Trophoblast cell (in vitro differentiated cells and primary cell): Measurements from ENCODE around the gene ARMC9.

ENCODE experiments used
- DNase-seq, 2 donors: peaks; one replicate each; pipeline ENCODE4 v3.0.0-alpha.2; 2016
- H2AFZ ChIP-seq: 2 replicates; pipeline ENCODE4 v1.6.1; 2013; ENCODE audit warnings: low read length, moderate library complexity, mild to moderate bottlenecking; ENCODE audit not compliant: insufficient read depth, poor library complexity
- H2AK5ac ChIP-seq: 2 replicates; pipeline ENCODE4 v1.6.1; 2013; ENCODE audit warnings: mild to moderate bottlenecking, low read length
- H2BK120ac ChIP-seq: 2 replicates; pipeline ENCODE4 v1.6.1; 2013; ENCODE audit warnings: low read length, mild to moderate bottlenecking, moderate library complexity; ENCODE audit not compliant: insufficient read depth, poor library complexity
- H2BK12ac ChIP-seq: 2 replicates; pipeline ENCODE4 v1.6.1; 2013; ENCODE audit warnings: mild to moderate bottlenecking, low read length, moderate library complexity
- H2BK5ac ChIP-seq: 2 replicates; pipeline ENCODE4 v1.6.1; 2013; ENCODE audit warnings: low read length, low read depth, moderate library complexity, mild to moderate bottlenecking; ENCODE audit not compliant: poor library complexity
- H3K14ac ChIP-seq: 2 replicates; pipeline ENCODE4 v1.6.1; 2013; ENCODE audit warnings: mild to moderate bottlenecking, low read length
- H3K18ac ChIP-seq: 2 replicates; pipeline ENCODE4 v1.6.1; 2013; ENCODE audit warnings: mild to moderate bottlenecking, low read length
- H3K23ac ChIP-seq: 2 replicates; pipeline ENCODE4 v1.6.1; 2013; ENCODE audit warnings: low read length
- H3K27ac ChIP-seq: 2 replicates; pipeline ENCODE4 v1.5.1; 2013; ENCODE audit warnings: low read depth, mild to moderate bottlenecking, inconsistent platforms, low read length, moderate library complexity
- H3K27me3 ChIP-seq: 2 replicates; pipeline ENCODE4 v1.6.1; 2013; ENCODE audit warnings: inconsistent platforms, mild to moderate bottlenecking, low read length, moderate library complexity; ENCODE audit not compliant: insufficient read depth
- H3K36me3 ChIP-seq, 2 experiments: 1 replicate in 1 of 2; 2 replicates in 1 of 2; pipeline ENCODE4 v1.6.1; 2013; ENCODE audit warnings: low read length in 2 of 2, mild to moderate bottlenecking in 2 of 2, moderate library complexity in 1 of 2; ENCODE audit not compliant: insufficient read depth in 2 of 2, control insufficient read depth in 1 of 2
- H3K4ac ChIP-seq: 2 replicates; pipeline ENCODE4 v1.6.1; 2013; ENCODE audit warnings: low read depth, mild to moderate bottlenecking, low read length, moderate library complexity
- H3K4me1 ChIP-seq, 2 experiments: 1 replicate in 1 of 2; 2 replicates in 1 of 2; pipeline ENCODE4 v1.6.1; 2013; ENCODE audit warnings: low read length in 2 of 2, mild to moderate bottlenecking in 2 of 2, moderate library complexity in 1 of 2; ENCODE audit not compliant: insufficient read depth in 2 of 2, control insufficient read depth in 1 of 2
- H3K4me2 ChIP-seq: 2 replicates; pipeline ENCODE4 v1.6.1; 2013; ENCODE audit warnings: inconsistent platforms, mild to moderate bottlenecking, low read length, moderate library complexity
- H3K4me3 ChIP-seq: 2 replicates; pipeline ENCODE4 v1.5.1; 2013; ENCODE audit warnings: mild to moderate bottlenecking, low read depth, low read length, inconsistent platforms
- H3K79me1 ChIP-seq: one replicate; pipeline ENCODE4 v1.6.1; 2013; ENCODE audit warnings: low read length
- H3K79me2 ChIP-seq: 2 replicates; pipeline ENCODE4 v1.6.1; 2013; ENCODE audit warnings: low read length, mild to moderate bottlenecking; ENCODE audit not compliant: control insufficient read depth, insufficient read depth, poor library complexity
- H3K9ac ChIP-seq: 2 replicates; pipeline ENCODE4 v1.6.1; 2013; ENCODE audit warnings: mild to moderate bottlenecking, low read length
- H3K9me3 ChIP-seq: 2 replicates; pipeline ENCODE4 v1.6.1; 2013; ENCODE audit warnings: low read depth, mild to moderate bottlenecking, control low read depth, inconsistent platforms, low read length; ENCODE audit not compliant: insufficient read depth
- H4K12ac ChIP-seq: 2 replicates; pipeline ENCODE4 v1.6.1; 2013; ENCODE audit warnings: low read depth, mild to moderate bottlenecking, low read length, moderate library complexity
- H4K8ac ChIP-seq: 2 replicates; pipeline ENCODE4 v1.6.1; 2013; ENCODE audit warnings: low read depth, mild to moderate bottlenecking, low read length, moderate library complexity
- H4K91ac ChIP-seq: one replicate; pipeline ENCODE4 v1.6.1; 2013; ENCODE audit warnings: low read depth, mild to moderate bottlenecking, low read length, moderate library complexity
- WGBS: extraction: QIAGEN DNeasy Blood & Tissue Kit; methylation state at CpG from one replicate; pipeline ENCODE4 v1.1.7; 2013; ENCODE audit warnings: missing lambda C conversion rate; ENCODE audit not compliant: insufficient read length, insufficient coverage; ENCODE audit errors: extremely low coverage; 5-methylcytosine and 5-hydroxymethylcytosine counted together

ARMC9 gene

GRCh38 chr2:231201475-231201814 is 3.0 kb downstream of the ARMC9 start:
- DNase-seq, result no peak
- no peak overlapping the region for H3K18ac ChIP-seq
- H2BK5ac ChIP-seq, result no peak overlapping the region
- no peak overlapping the region for H3K27ac ChIP-seq
- no peak overlapping the region for H4K91ac ChIP-seq
- H3K14ac ChIP-seq, result no peak overlapping the region
- H3K23ac ChIP-seq, result no peak overlapping the region
- H2AK5ac ChIP-seq, result no peak overlapping the region
- no peak overlapping the region for H4K12ac ChIP-seq
- peaks cover 2% of the 10 kb centered on the region for H3K9me3 ChIP-seq
- peaks cover 4% of the 10 kb centered on the region for H3K79me2 ChIP-seq
- H2BK120ac ChIP-seq, result no peak overlapping the region
- no peaks in the 10 kb centered on the region for H3K27me3 ChIP-seq
- H4K8ac ChIP-seq, result no peak overlapping the region
- H3K4me2 ChIP-seq, result no peak overlapping the region
- H3K79me1 ChIP-seq, result peaks cover 7% of the 10 kb centered on the region
- no peak overlapping the region for H2BK12ac ChIP-seq
- H3K4ac ChIP-seq, result no peak overlapping the region
- no peak overlapping the region for H2AFZ ChIP-seq
- no peak overlapping the region for H3K4me3 ChIP-seq
- H3K4me1 ChIP-seq, result peaks cover 10 to 14% of the 10 kb centered on the region in 2 experiments
- WGBS, result no CpG with 5 or more reads among the region's 4 CpGs
- peaks cover 3 to 4% of the 10 kb centered on the region in 2 experiments for H3K36me3 ChIP-seq
- H3K9ac ChIP-seq, result no peak overlapping the region

- Histone ChIP-seq H3K23ac (no peak overlapping the region), H3K18ac (no peak overlapping the region), H2AFZ (no peak overlapping the region), H2AK5ac (no peak overlapping the region), H3K4ac (no peak overlapping the region), H2BK12ac (no peak overlapping the region), H3K4me2 (no peak overlapping the region), H4K8ac (no peak overlapping the region), H3K27ac (no peak overlapping the region), H2BK5ac (no peak overlapping the region), H3K79me2 (peaks cover 3% of the 10 kb centered on the region), H3K4me1 (peaks cover 7 to 11% of the 10 kb centered on the region in 2 experiments), H4K91ac (no peak overlapping the region), H3K9ac (no peak overlapping the region), H2BK120ac (no peak overlapping the region), H3K27me3 (no peaks in the 10 kb centered on the region), H3K14ac (no peak overlapping the region), H3K9me3 (peaks cover 2% of the 10 kb centered on the region), H3K4me3 (no peak overlapping the region), H3K79me1 (peaks cover 6% of the 10 kb centered on the region), H3K36me3 (peaks cover 3 to 4% of the 10 kb centered on the region in 2 experiments), H4K12ac (no peak overlapping the region)
- no CpG with 5 or more reads among the region's 7 CpGs for whole genome bisulfite sequencing
- no peak for DNase-seq
These were observed 4.7 kb downstream of the ARMC9 start for GRCh38 chr2:231203087-231203486.

GRCh38 chr2:231204146-231204545 is 5.7 kb downstream of the ARMC9 start:
- H2BK120ac ChIP-seq, result no peak overlapping the region
- no CpG with 5 or more reads among the region's 3 CpGs for WGBS

GRCh38 chr2:231204581-231204980 is 6.2 kb downstream of the ARMC9 start:
- H3K4me3 ChIP-seq, result no peak overlapping the region
- no peak overlapping the region for H4K12ac ChIP-seq
- H2BK120ac ChIP-seq, result no peak overlapping the region
- no peak overlapping the region for H3K14ac ChIP-seq
- no peak overlapping the region for H3K23ac ChIP-seq
- H2BK5ac ChIP-seq, result no peak overlapping the region
- H3K27ac ChIP-seq, result no peak overlapping the region
- no peak overlapping the region for H3K9ac ChIP-seq
- no peak for DNase-seq
- H3K27me3 ChIP-seq, result no peaks in the 10 kb centered on the region
- no peak overlapping the region for H2AFZ ChIP-seq
- no peak overlapping the region for H3K4ac ChIP-seq
- WGBS, result no CpG with 5 or more reads among the region's 5 CpGs
- H4K8ac ChIP-seq, result no peak overlapping the region
- no peaks in the 10 kb centered on the region for H3K79me2 ChIP-seq
- H2BK12ac ChIP-seq, result no peak overlapping the region
- no peak overlapping the region for H4K91ac ChIP-seq
- H2AK5ac ChIP-seq, result no peak overlapping the region
- H3K4me2 ChIP-seq, result no peak overlapping the region
- peaks cover 2% of the 10 kb centered on the region for H3K9me3 ChIP-seq
- no peaks in the 10 kb centered on the region for H3K79me1 ChIP-seq
- peaks cover 7% of the 10 kb centered on the region in 2 experiments for H3K4me1 ChIP-seq
- peaks cover 7 to 9% of the 10 kb centered on the region in 2 experiments for H3K36me3 ChIP-seq
- no peak overlapping the region for H3K18ac ChIP-seq

More at GRCh38 chr2:231204146-231204545, 5.7 kb downstream of the ARMC9 start:
- H3K27me3 ChIP-seq, result no peaks in the 10 kb centered on the region
- H3K9me3 ChIP-seq, result peaks cover 2% of the 10 kb centered on the region
- DNase-seq, result no peak
- H2AFZ ChIP-seq, result no peak overlapping the region
- H2BK12ac ChIP-seq, result no peak overlapping the region
- H3K4me1 ChIP-seq, result peaks cover 7 to 10% of the 10 kb centered on the region in 2 experiments
- no peak overlapping the region for H3K14ac ChIP-seq
- no peak overlapping the region for H3K27ac ChIP-seq
- H2BK5ac ChIP-seq, result no peak overlapping the region
- no peak overlapping the region for H3K23ac ChIP-seq
- no peaks in the 10 kb centered on the region for H3K79me2 ChIP-seq
- H3K4ac ChIP-seq, result no peak overlapping the region
- H3K4me3 ChIP-seq, result no peak overlapping the region
- H3K18ac ChIP-seq, result no peak overlapping the region
- no peak overlapping the region for H3K9ac ChIP-seq
- no peak overlapping the region for H3K4me2 ChIP-seq
- no peaks in the 10 kb centered on the region for H3K79me1 ChIP-seq
- no peak overlapping the region for H4K8ac ChIP-seq
- no peak overlapping the region for H4K91ac ChIP-seq
- H2AK5ac ChIP-seq, result no peak overlapping the region
- H4K12ac ChIP-seq, result no peak overlapping the region
- peaks cover 7 to 9% of the 10 kb centered on the region in 2 experiments for H3K36me3 ChIP-seq
